Measurements from ENCODE around the gene ZNF749. TPM values are rescaled to one million over a fixed set of nuclear protein-coding genes. Genes with fewer than 3 reads are reported as not detected.
"Not testable (repeated sequence)": the region's sequence is repeated elsewhere in the genome, so short reads cannot be mapped to it uniquely, and the experiment has no call there.

ZNF749 gene
- total RNA-seq, 1 experiment from 2014 or later = 17.6 TPM

DNA sequence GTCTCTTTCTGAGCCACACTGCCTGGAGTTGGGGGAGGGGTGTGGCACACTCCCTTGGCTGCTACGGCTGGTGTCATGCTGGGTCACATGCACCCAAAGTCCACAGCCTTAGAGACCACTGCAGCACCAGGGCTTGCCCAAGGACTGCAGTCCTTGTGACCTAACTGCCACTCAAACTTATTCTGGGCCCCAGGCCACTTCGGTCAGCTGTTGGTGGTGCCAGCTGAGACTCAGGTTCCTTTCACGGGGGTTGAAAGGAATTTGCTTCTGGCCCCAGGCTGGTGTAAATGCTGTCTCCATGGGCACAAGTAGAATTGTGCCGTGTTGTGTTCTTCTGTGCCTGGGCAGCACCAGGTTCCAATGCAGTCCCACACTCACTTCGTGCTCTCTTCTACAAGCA lies 31.4 kb downstream of the ZNF749 start:
- Histone ChIP-seq H3K79me2 (ENCODE audit: low read length) (no peaks in the 10 kb centered on the region), H2AFZ (ENCODE audit: low read length) (no peak overlapping the region), H3K27me3 (ENCODE audit: low read length) (no peaks in the 10 kb centered on the region), H3K9me2 (replicated peaks; ENCODE audit: low read length) (no peaks in the 10 kb centered on the region), H3K9me3 (ENCODE audit: low read length) (peaks cover 25% of the 10 kb centered on the region), H3K36me3 (ENCODE audit: low read depth, low read length) (peaks cover 17% of the 10 kb centered on the region), H4K20me1 (ENCODE audit: low read length) (no peaks in the 10 kb centered on the region), H3K27ac (ENCODE audit: low read length) (no peak overlapping the region), H3K4me2 (ENCODE audit: low read length) (no peak overlapping the region), H3K4me3 (ENCODE audit: low read length) (no peak overlapping the region), H3F3A (ENCODE audit: low read length, unreplicated experiment) (no peaks in the 10 kb centered on the region), H3K9ac (ENCODE audit: low read length) (no peak overlapping the region), H3K4me1 (ENCODE audit: insufficient read depth, low read length) (no peaks in the 10 kb centered on the region)
- DNase-seq (no peak), ATAC-seq (no peak)
- BruUV-seq (replicated peaks) = no TSS peak
- TF ChIP-seq, protein P1, sequence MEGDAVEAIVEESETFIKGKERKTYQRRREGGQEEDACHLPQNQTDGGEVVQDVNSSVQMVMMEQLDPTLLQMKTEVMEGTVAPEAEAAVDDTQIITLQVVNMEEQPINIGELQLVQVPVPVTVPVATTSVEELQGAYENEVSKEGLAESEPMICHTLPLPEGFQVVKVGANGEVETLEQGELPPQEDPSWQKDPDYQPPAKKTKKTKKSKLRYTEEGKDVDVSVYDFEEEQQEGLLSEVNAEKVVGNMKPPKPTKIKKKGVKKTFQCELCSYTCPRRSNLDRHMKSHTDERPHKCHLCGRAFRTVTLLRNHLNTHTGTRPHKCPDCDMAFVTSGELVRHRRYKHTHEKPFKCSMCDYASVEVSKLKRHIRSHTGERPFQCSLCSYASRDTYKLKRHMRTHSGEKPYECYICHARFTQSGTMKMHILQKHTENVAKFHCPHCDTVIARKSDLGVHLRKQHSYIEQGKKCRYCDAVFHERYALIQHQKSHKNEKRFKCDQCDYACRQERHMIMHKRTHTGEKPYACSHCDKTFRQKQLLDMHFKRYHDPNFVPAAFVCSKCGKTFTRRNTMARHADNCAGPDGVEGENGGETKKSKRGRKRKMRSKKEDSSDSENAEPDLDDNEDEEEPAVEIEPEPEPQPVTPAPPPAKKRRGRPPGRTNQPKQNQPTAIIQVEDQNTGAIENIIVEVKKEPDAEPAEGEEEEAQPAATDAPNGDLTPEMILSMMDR (conservative IDR thresholded peaks at IDR 0.05; ENCODE audit: low read depth, low read length) = no peak
- TF ChIP-seq EZH2 (IDR thresholded peaks at IDR 0.05; ENCODE audit: low read length, unreplicated experiment) (no peak), EZH2phosphoT487 (IDR thresholded peaks at IDR 0.05; ENCODE audit: borderline replicate concordance, low read length) (no peak)
- intact Hi-C loops (cut with micrococcal nuclease) = no loop called here
- POLR2A ChIA-PET (ENCODE audit: unreplicated experiment) = no interaction called here
- CTCF ChIA-PET = no interaction called here

DNA sequence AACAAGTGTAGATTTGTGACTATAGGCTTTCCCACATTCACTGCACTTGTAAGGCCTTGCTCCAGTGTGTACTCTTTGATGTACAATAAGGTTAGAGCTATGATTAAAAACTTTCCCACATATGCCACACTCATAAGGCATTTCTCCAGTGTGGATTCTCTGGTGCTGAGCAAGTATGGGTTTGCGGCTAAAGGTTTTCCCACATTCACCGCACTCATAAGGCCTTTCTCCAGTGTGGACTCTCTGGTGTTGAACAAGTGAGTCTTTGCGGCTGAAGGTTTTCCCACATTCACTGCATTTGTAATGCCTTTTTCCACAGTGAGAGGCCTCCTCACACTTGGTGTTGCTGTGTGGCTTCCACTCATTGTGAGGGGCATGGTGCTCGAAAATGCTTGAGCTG lies 38.5 kb downstream of the ZNF749 start:
- Histone ChIP-seq H3K9me2 (replicated peaks; ENCODE audit: low read length) (no peaks in the 10 kb centered on the region), H3K9me3 (ENCODE audit: low read length) (peaks cover 80% of the 10 kb centered on the region), H3K4me1 (ENCODE audit: insufficient read depth, low read length) (no peaks in the 10 kb centered on the region), H3K4me2 (ENCODE audit: low read length) (no peak overlapping the region), H3K4me3 (ENCODE audit: low read length) (no peak overlapping the region), H3K36me3 (ENCODE audit: low read depth, low read length) (peaks cover 62% of the 10 kb centered on the region), H3K27me3 (ENCODE audit: low read length) (no peaks in the 10 kb centered on the region), H3K27ac (ENCODE audit: low read length) (no peak overlapping the region), H2AFZ (ENCODE audit: low read length) (no peak overlapping the region), H3K79me2 (ENCODE audit: low read length) (no peaks in the 10 kb centered on the region), H3F3A (ENCODE audit: low read length, unreplicated experiment) (no peaks in the 10 kb centered on the region), H4K20me1 (ENCODE audit: low read length) (no peaks in the 10 kb centered on the region), H3K9ac (ENCODE audit: low read length) (no peak overlapping the region)
- ATAC-seq = no peak
- ChIA-PET POLR2A (ENCODE audit: unreplicated experiment) (no interaction called here), CTCF (no interaction called here)
- BruUV-seq (replicated peaks) = no TSS peak
- intact Hi-C loops (cut with micrococcal nuclease) = no loop called here
- no peak for DNase-seq
- TF ChIP-seq EZH2 (IDR thresholded peaks at IDR 0.05; ENCODE audit: low read length, unreplicated experiment) = no peak
- TF ChIP-seq EZH2phosphoT487 (IDR thresholded peaks at IDR 0.05; ENCODE audit: borderline replicate concordance, low read length) = no peak
- TF ChIP-seq, protein P1 (conservative IDR thresholded peaks at IDR 0.05; ENCODE audit: low read depth, low read length) = no peak

DNA sequence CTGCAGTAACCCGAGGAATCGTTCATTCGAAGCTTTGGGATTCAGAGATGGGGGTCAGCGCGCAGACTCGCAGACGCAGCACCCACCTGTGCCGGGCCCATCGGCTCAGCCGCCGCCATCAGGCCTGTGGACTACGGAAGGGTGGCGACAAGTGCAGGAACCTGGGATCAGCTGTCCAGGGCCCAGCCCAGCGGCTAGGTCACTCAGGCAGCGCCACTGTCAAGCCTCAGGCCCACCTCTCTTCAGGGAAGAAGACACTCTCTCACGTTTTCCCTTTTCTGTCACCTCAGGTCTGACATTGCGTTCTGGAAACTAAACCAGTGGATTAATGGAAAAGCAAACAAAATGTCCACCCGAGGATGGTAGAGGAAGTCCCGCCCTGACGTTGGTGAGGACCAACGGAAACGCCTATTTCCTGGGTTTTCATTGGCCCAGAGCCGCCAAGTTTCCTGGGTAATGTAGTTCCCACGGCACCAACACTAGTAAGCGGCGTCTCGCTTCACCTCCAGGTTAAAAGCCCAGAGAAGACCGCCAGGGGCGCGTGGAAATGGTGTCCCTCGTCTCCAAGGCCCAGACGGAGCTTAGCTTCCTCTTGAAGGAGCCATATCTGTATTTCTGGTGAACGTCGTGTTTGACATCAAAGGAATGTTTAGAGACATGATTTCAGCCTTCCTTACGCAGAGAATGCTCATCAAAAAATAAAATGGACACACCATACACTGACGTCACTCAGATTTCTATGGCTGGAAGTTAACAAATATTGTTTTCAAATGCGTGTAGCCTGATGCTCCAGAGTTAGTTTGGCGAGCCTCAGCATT lies 42.3 kb downstream of the ZNF749 start, which contains the start of gene ZNF772:
TSS of gene ZNF772 (minus strand) at position 376 of the 818 bp plus-strand sequence. CDS start at position 119, 257 bp downstream.
- no peaks in the 10 kb centered on the region for H3K9me2 ChIP-seq (replicated peaks; ENCODE audit: low read length)
- intact Hi-C loops (cut with micrococcal nuclease) = no loop called here
- ATAC-seq (peak; percentile 99), DNase-seq (peak; percentile 97)
- H4K20me1 ChIP-seq (ENCODE audit: low read length) = no peaks in the 10 kb centered on the region
- peak within 1 kb of the TSS; percentile 75 for H3K4me3 ChIP-seq (ENCODE audit: low read length)
- no peaks in the 10 kb centered on the region for H3F3A ChIP-seq (ENCODE audit: low read length, unreplicated experiment)
- H2AFZ ChIP-seq (ENCODE audit: low read length) = peak within 1 kb of the TSS; percentile 94
- H3K4me2 ChIP-seq (ENCODE audit: low read length) = peak within 1 kb of the TSS; percentile 83
- peaks cover 52% of the 10 kb centered on the region for H3K9me3 ChIP-seq (ENCODE audit: low read length)
- ChIA-PET POLR2A (ENCODE audit: unreplicated experiment) (no interaction called here), CTCF (interaction anchor here (0.5 kb wide), 1 partner anchor 810 kb away, joined by 4 read pairs; no protein-coding TSS in a partner anchor)
- H3K9ac ChIP-seq (ENCODE audit: low read length) = peak within 1 kb of the TSS; percentile 71
- TSS peak; percentile 89 for BruUV-seq (replicated peaks)
- H3K36me3 ChIP-seq (ENCODE audit: low read depth, low read length) = peaks cover 43% of the 10 kb centered on the region
- H3K79me2 ChIP-seq (ENCODE audit: low read length) = no peaks in the 10 kb centered on the region
- no peaks in the 10 kb centered on the region for H3K4me1 ChIP-seq (ENCODE audit: insufficient read depth, low read length)
- no peaks in the 10 kb centered on the region for H3K27me3 ChIP-seq (ENCODE audit: low read length)
- peak within 1 kb of the TSS; percentile 6; the same call in 1 of the 2 replicates for H3K27ac ChIP-seq (ENCODE audit: low read length)
- no peak for TF ChIP-seq EZH2 (IDR thresholded peaks at IDR 0.05; ENCODE audit: low read length, unreplicated experiment)
- TF ChIP-seq, protein P1 (conservative IDR thresholded peaks at IDR 0.05; ENCODE audit: low read depth, low read length) = peak; percentile 78

DNA sequence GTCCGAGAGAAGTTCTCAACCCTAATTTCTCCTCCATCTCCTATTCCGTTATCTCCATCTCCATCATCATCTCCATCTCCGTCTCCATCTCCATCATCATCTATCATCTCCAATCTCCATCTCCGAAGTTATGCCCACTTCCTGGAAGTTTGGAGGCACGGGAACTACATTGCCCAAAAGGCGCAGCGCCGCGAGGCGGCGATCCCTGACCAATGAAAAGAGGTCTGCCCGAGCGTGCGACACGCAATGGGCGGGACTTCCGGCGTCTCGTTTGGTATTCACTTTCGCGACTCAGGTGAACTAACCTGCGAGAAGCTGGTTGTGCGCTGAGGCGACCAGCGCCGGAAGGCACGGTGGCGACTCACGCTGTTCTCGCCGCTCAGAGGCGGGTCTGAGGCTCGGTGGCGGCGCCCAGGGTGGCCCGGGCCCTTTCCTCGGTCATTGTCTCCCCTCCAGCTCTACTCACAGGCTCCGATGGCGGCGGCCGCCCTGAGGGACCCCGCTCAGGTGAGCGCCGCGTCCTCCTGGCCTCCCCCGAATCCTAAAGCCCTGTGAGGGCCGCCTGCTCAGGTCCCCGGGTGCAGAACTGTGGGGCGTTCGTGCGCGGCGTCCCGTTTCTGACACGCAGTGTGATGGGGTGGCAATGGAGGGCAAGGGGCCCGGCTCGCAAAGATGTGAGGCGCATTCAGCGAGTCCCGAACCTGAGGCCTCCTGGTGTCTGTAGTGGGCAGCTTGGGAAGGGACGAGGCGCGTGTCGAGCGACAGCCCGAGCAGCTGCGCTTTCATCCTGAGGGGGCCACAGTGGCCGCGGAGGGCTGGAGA lies 52.6 kb downstream of the ZNF749 start, which contains the start of gene ZNF419:
TSS of gene ZNF419 (plus strand) at position 274 of the 822 bp plus-strand sequence. CDS start at position 475, 201 bp downstream.
- TSS peak; percentile 90 for BruUV-seq (replicated peaks)
- H3K79me2 ChIP-seq (ENCODE audit: low read length); H3K9me3 ChIP-seq (ENCODE audit: low read length); H3F3A ChIP-seq (ENCODE audit: low read length, unreplicated experiment); H3K9me2 ChIP-seq (replicated peaks; ENCODE audit: low read length); H3K4me1 ChIP-seq (ENCODE audit: insufficient read depth, low read length); H3K27me3 ChIP-seq (ENCODE audit: low read length); H4K20me1 ChIP-seq (ENCODE audit: low read length); CTCF ChIA-PET: not testable (repeated sequence)
- H3K4me3 ChIP-seq (ENCODE audit: low read length) = peak within 1 kb of the TSS; percentile 92
- H3K4me2 ChIP-seq (ENCODE audit: low read length) = peak within 1 kb of the TSS; percentile 91
- H3K36me3 ChIP-seq (ENCODE audit: low read depth, low read length) = peaks cover 22% of the 10 kb centered on the region
- POLR2A ChIA-PET (ENCODE audit: unreplicated experiment) = interaction anchor here (0.7 kb wide), 1 partner anchor 817 kb away, joined by 3 read pairs; no protein-coding TSS in a partner anchor
- H3K27ac ChIP-seq (ENCODE audit: low read length) = 0 out of 2 replicates have a peak within 1 kb of the TSS, but pooled peaks have one; percentile 24
- ATAC-seq = peak; percentile 99
- H3K9ac ChIP-seq (ENCODE audit: low read length) = peak within 1 kb of the TSS; percentile 85
- peak; percentile 98 for DNase-seq
- H2AFZ ChIP-seq (ENCODE audit: low read length) = peak within 1 kb of the TSS; percentile 94
- intact Hi-C loops (cut with micrococcal nuclease) = loop anchor here (1.0 to 5.0 kb wide), 2 partner anchors 12 to 50 kb away; partner anchors contain the start of genes ZNF749 and ZNF773

Data from PC-3 (cell line).